Brain microvascular endothelial cell (primary cell): ENCODE data around the gene ADH7.

Source experiments
- DNase-seq: peaks from one replicate; pipeline ENCODE4 v3.0.0-alpha.2; 2020
- H3K27ac ChIP-seq: fragments of 250-450 bp; sonication (Bioruptor Pico); 2 replicates; pipeline ENCODE4 v1.5.1; 2020; ENCODE audit warnings: mild to moderate bottlenecking, moderate library complexity
- H3K27me3 ChIP-seq: fragments of 250-450 bp; sonication (Bioruptor Pico); replicated peaks from 2 replicates; pipeline ENCODE4 v1.5.1; 2020; ENCODE audit warnings: mild to moderate bottlenecking
- H3K36me3 ChIP-seq: fragments of 250-450 bp; sonication (Bioruptor Pico); replicated peaks from 2 replicates; pipeline ENCODE4 v1.5.1; 2020; ENCODE audit warnings: mild to moderate bottlenecking
- H3K4me3 ChIP-seq: 2 replicates; pipeline ENCODE4 v1.5.1; 2011; ENCODE audit warnings: low read depth, mild to moderate bottlenecking, control low read depth, low read length, moderate library complexity
- in situ Hi-C: cut with HindIII; loops from 2 replicates; pipeline ENCODE4 v1.10.0; 2017; ENCODE audit warnings: low sequenced_read_pairs, low pct_ligation_motif_present
- TF ChIP-seq, protein P1 (sequence below): IDR thresholded peaks from 2 replicates; pipeline ENCODE4 v1.5.1; 2011; ENCODE audit warnings: low read depth, mild to moderate bottlenecking, moderate library complexity, low read length, control low read depth, inconsistent platforms; ENCODE audit errors: missing control alignments

The ADH7 gene

DNA sequence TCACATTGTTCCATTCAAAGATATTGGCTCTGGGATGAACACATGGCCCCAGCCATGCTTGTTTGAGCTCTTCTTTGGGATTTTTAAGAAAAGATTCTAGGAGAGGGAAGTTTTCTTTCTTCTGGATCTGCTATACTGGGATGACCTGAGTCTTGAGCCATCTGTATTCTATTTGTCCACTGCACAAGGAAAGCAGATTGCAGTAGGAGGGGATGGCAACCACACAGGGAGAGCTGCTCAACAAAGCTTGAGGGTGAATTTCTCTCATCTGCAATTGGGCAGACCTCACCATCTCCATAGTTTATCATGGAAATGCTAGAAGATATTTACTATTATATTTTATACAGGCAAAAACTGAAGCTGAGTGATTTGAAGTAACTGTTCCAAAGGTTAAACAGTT, 34.3 kb downstream of the ADH7 start:
- in situ Hi-C loops, result no loop called here
- TF ChIP-seq, protein P1, sequence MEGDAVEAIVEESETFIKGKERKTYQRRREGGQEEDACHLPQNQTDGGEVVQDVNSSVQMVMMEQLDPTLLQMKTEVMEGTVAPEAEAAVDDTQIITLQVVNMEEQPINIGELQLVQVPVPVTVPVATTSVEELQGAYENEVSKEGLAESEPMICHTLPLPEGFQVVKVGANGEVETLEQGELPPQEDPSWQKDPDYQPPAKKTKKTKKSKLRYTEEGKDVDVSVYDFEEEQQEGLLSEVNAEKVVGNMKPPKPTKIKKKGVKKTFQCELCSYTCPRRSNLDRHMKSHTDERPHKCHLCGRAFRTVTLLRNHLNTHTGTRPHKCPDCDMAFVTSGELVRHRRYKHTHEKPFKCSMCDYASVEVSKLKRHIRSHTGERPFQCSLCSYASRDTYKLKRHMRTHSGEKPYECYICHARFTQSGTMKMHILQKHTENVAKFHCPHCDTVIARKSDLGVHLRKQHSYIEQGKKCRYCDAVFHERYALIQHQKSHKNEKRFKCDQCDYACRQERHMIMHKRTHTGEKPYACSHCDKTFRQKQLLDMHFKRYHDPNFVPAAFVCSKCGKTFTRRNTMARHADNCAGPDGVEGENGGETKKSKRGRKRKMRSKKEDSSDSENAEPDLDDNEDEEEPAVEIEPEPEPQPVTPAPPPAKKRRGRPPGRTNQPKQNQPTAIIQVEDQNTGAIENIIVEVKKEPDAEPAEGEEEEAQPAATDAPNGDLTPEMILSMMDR, result no peak
- DNase-seq, result no peak
- H3K4me3 ChIP-seq, result no peak overlapping the region
- H3K27ac ChIP-seq, result no peak overlapping the region
- no peaks in the 10 kb centered on the region for H3K36me3 ChIP-seq
- no peaks in the 10 kb centered on the region for H3K27me3 ChIP-seq

DNA sequence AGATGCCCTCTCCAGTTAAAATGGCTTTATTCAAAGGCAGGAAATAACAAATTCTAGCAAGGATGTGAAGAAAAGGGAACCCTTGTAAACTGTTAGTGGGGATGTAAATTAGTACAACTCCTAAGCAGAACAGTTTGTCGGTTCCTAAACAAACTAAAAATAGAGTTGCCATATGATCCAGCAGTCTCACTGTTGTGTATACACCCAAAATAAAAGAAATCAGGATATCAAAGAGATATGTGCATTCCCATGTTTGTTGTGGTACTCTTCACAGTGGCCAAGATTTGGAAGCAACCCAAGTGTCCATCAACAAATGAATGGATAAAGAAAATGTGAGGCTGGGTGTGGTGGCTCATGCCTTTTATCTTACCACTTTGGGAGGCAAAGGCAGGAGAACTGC, 36.1 kb downstream of the ADH7 start:
- DNase-seq, result no peak
- H3K27ac ChIP-seq, result no peak overlapping the region
- TF ChIP-seq, protein P1, result no peak
- no peak overlapping the region for H3K4me3 ChIP-seq
- no peaks in the 10 kb centered on the region for H3K27me3 ChIP-seq
- in situ Hi-C loops, result no loop called here
- no peaks in the 10 kb centered on the region for H3K36me3 ChIP-seq

DNA sequence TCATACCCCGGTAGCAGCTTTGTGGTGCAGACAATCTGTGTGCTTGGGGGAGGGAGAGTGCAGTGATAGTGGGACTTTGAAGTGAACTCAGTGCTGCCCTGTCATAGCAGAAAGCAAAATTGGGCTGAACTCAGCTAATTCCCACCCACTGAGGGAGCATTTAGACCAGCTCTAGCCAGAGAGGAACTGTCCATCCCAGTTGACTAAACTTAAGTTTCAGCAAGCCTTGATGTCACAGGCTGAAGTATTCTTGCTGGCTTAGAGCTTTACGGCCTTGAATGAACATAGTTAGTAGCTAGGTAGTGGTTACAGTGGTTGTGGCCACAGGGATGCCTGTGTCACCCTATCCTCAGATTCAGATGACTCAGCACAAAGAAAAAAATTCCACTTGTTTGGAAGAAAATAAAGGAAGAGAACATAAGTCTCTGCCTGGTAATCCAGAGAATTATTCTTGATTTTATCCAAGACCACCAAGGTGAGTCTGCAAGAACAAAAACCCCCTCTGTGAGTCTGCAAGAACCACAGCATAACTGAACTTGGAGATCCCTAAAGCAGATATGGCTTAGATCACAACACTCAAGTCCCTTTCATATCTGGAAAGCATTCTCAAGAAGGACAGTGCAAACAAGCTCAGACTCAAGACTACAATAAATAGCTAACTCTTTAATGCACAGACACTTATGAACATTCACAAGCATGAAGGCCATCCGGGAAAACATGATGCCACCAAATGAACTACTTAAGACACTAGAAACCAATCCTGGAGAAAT, 39.4 kb downstream of the ADH7 start:
- no peak overlapping the region for H3K4me3 ChIP-seq
- DNase-seq, result peak; percentile 62
- H3K27me3 ChIP-seq, result no peaks in the 10 kb centered on the region
- TF ChIP-seq, protein P1, result no peak
- in situ Hi-C loops, result no loop called here
- no peaks in the 10 kb centered on the region for H3K36me3 ChIP-seq
- peak overlapping the region; percentile 46 for H3K27ac ChIP-seq

DNA sequence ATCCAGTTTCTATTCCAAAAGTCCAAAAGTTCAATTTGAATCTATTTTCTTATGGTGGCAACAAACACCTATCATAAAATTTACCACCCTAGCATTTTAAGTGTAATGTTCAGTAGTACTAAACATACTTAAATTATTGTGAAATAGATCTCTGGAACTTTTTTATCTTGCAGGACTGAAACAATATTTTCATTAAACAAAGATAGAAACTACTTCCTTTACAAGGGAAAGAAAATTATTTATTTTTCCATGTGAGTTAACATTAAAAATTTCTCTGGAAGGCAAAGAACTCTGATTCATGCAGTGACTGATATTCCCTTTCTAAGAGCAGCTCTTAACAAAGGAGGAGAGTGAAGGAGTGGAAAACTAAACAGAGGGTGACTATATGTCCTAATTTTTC, 40.2 kb downstream of the ADH7 start:
- Histone ChIP-seq H3K4me3 (no peak overlapping the region), H3K36me3 (no peaks in the 10 kb centered on the region), H3K27me3 (no peaks in the 10 kb centered on the region), H3K27ac (peak overlapping the region; percentile 46)
- TF ChIP-seq, protein P1, result no peak
- DNase-seq, result no peak
- in situ Hi-C loops, result no loop called here

DNA sequence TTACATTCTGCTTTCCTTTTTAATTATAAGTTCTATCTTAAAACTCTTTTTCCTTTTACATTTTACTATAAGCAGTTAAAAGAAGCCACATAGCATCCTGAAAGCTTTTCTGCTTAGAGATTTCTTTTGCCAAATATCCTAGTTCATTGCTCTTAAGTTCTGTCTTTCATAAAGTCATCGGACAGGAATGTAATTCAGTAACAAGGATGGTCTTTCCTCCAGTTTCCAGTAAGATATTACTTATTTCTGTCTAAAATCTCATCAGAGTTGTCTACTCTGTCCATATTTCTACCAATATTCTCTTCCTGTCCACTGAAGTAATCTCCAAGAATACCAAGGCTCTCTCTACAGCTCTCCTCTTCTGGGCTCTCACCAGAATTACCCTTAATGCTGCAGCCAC, 45.1 kb downstream of the ADH7 start:
- Histone ChIP-seq H3K27me3 (no peaks in the 10 kb centered on the region), H3K4me3 (no peak overlapping the region), H3K36me3 (no peaks in the 10 kb centered on the region), H3K27ac (no peak overlapping the region)
- no peak for DNase-seq
- in situ Hi-C loops, result no loop called here
- TF ChIP-seq, protein P1, result no peak

DNA sequence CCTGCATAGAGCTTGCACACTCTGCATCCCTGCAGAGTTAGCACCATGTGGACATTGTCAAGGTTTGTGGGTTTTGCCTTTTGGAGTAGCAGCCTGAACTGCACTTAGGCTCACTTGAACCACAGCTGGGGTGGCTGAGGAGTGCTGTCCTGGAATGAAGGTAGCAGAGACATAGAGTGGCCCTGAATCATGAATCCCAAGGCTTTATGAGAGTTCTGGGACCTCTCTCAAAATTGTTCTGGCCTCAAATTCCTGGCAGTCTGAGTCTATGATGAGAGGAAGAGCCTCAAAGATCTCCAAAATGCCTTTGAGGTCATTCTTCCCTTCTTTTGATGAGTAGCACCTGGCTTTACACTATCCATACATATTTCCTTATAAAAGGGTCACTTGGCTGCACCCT, 45.5 kb downstream of the ADH7 start:
- Histone ChIP-seq H3K4me3 (no peak overlapping the region), H3K36me3 (no peaks in the 10 kb centered on the region), H3K27me3 (no peaks in the 10 kb centered on the region), H3K27ac (no peak overlapping the region)
- in situ Hi-C loops, result no loop called here
- TF ChIP-seq, protein P1, result no peak
- DNase-seq, result no peak
